KMS-11 (cell line): ENCODE measurements around the gene SYT2.

ENCODE experiments used
- H2AFZ ChIP-seq: fragments of 200-600 bp; sonication (generic); 2 replicates; pipeline ENCODE4 v1.6.1; 2016; ENCODE audit warnings: antibody characterized with exemption, mixed run types, low read depth
- H3K27ac ChIP-seq: fragments of 200-600 bp; sonication (generic); 2 replicates; pipeline ENCODE4 v1.6.1; 2016; ENCODE audit warnings: mild to moderate bottlenecking, mixed run types
- H3K27me3 ChIP-seq: fragments of 200-600 bp; sonication (generic); 2 replicates; pipeline ENCODE4 v1.6.1; 2017; ENCODE audit warnings: mild to moderate bottlenecking, low read depth, mixed run types, moderate library complexity; ENCODE audit not compliant: insufficient read depth
- H3K36me3 ChIP-seq: fragments of 200-600 bp; sonication (generic); 2 replicates; pipeline ENCODE4 v1.6.1; 2017; ENCODE audit warnings: mild to moderate bottlenecking, mixed run types; ENCODE audit not compliant: insufficient read depth
- H3K4me1 ChIP-seq: fragments of 200-600 bp; sonication (generic); 2 replicates; pipeline ENCODE4 v1.6.1; 2016; ENCODE audit warnings: mild to moderate bottlenecking, low read depth, mixed run types; ENCODE audit not compliant: poor library complexity, severe bottlenecking
- H3K4me2 ChIP-seq: fragments of 200-600 bp; sonication (generic); 2 replicates; pipeline ENCODE4 v1.7.0; 2016; ENCODE audit warnings: mild to moderate bottlenecking, mixed run types
- H3K4me3 ChIP-seq: fragments of 200-600 bp; sonication (generic); IDR thresholded peaks from 2 replicates; pipeline ENCODE4 v1.6.1; 2017; ENCODE audit warnings: low read depth, low read length, mixed read lengths; ENCODE audit not compliant: insufficient read depth
- H3K79me2 ChIP-seq: fragments of 200-600 bp; sonication (generic); 2 replicates; pipeline ENCODE4 v1.6.1; 2016; ENCODE audit warnings: low read depth, mixed run types; ENCODE audit not compliant: insufficient read depth
- H3K9ac ChIP-seq: fragments of 200-600 bp; sonication (generic); 2 replicates; pipeline ENCODE4 v1.6.1; 2016; ENCODE audit warnings: mild to moderate bottlenecking, mixed run types
- H4K20me1 ChIP-seq: fragments of 200-600 bp; sonication (generic); 2 replicates; pipeline ENCODE4 v1.6.1; 2016; ENCODE audit warnings: mild to moderate bottlenecking, mixed run types; ENCODE audit not compliant: insufficient read depth
- TF ChIP-seq, protein P1 (sequence below): fragments of 200-600 bp; sonication (generic); conservative IDR thresholded peaks from 2 replicates; pipeline ENCODE4 v1.6.1; 2017; ENCODE audit warnings: low read depth, mild to moderate bottlenecking, antibody characterized with exemption, low read length, moderate library complexity, mixed read lengths

Gene SYT2

GRCh38 chr1:202589190-202589930 is 120.9 kb downstream of the SYT2 start:
- Histone ChIP-seq H4K20me1 (no peaks in the 10 kb centered on the region), H2AFZ (no peak overlapping the region), H3K27me3 (no peaks in the 10 kb centered on the region), H3K4me3 (no peak overlapping the region), H3K36me3 (no peaks in the 10 kb centered on the region), H3K4me1 (no peaks in the 10 kb centered on the region), H3K79me2 (no peaks in the 10 kb centered on the region), H3K27ac (no peak overlapping the region), H3K9ac (no peak overlapping the region), H3K4me2 (no peak overlapping the region)
- TF ChIP-seq, protein P1, sequence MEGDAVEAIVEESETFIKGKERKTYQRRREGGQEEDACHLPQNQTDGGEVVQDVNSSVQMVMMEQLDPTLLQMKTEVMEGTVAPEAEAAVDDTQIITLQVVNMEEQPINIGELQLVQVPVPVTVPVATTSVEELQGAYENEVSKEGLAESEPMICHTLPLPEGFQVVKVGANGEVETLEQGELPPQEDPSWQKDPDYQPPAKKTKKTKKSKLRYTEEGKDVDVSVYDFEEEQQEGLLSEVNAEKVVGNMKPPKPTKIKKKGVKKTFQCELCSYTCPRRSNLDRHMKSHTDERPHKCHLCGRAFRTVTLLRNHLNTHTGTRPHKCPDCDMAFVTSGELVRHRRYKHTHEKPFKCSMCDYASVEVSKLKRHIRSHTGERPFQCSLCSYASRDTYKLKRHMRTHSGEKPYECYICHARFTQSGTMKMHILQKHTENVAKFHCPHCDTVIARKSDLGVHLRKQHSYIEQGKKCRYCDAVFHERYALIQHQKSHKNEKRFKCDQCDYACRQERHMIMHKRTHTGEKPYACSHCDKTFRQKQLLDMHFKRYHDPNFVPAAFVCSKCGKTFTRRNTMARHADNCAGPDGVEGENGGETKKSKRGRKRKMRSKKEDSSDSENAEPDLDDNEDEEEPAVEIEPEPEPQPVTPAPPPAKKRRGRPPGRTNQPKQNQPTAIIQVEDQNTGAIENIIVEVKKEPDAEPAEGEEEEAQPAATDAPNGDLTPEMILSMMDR, result no peak

- Histone ChIP-seq H3K27me3 (no peaks in the 10 kb centered on the region), H3K4me1 (no peaks in the 10 kb centered on the region), H3K27ac (no peak overlapping the region), H4K20me1 (no peaks in the 10 kb centered on the region), H3K79me2 (no peaks in the 10 kb centered on the region), H3K4me3 (no peak overlapping the region), H3K9ac (no peak overlapping the region), H3K4me2 (no peak overlapping the region), H3K36me3 (no peaks in the 10 kb centered on the region), H2AFZ (no peak overlapping the region)
- TF ChIP-seq, protein P1, result no peak
These were observed 121.6 kb downstream of the SYT2 start for GRCh38 chr1:202588503-202589189.

DNA sequence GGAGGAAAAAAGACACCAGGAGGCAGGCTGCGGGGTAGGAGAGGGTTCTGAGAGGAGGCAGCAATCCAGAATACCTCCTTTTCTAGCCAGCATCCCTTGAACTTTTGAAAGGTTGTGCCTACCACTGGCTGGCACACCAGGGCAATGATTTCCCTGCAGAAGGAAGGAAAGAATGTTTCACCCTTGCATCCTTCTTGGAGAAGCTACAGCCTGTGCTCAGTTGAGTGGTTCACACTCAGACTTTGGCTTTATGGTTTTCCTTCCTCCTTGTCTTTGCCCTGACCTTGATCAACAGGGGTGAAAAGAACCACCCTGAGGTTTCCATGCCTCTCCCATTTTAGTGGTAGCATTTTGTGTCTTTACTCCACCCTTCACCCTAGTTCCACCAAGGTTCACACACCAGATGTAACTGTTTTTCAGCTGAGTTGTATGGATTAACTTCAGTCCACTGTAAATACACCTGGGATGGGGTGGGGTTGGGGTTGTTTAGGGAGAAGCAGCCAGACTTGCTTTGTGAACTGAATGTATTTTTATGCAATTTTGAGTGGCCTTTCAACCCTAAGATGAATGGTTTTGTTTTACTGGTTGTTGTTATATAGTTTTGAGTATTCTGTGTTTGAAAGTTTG is 122.3 kb downstream of the SYT2 start:
- Histone ChIP-seq H3K4me3 (no peak overlapping the region), H3K27me3 (no peaks in the 10 kb centered on the region), H3K9ac (no peak overlapping the region), H3K27ac (no peak overlapping the region), H3K4me1 (no peaks in the 10 kb centered on the region), H3K4me2 (no peak overlapping the region), H3K79me2 (no peaks in the 10 kb centered on the region), H4K20me1 (no peaks in the 10 kb centered on the region), H3K36me3 (no peaks in the 10 kb centered on the region), H2AFZ (no peak overlapping the region)
- TF ChIP-seq, protein P1, result no peak

- no peak overlapping the region for H3K4me3 ChIP-seq
- TF ChIP-seq, protein P1, result no peak
- no peaks in the 10 kb centered on the region for H3K79me2 ChIP-seq
- no peaks in the 10 kb centered on the region for H3K36me3 ChIP-seq
- no peaks in the 10 kb centered on the region for H3K4me1 ChIP-seq
- H3K27me3 ChIP-seq, result no peaks in the 10 kb centered on the region
- H3K9ac ChIP-seq, result no peak overlapping the region
- H3K27ac ChIP-seq, result no peak overlapping the region
- H3K4me2 ChIP-seq, result no peak overlapping the region
- H2AFZ ChIP-seq, result no peak overlapping the region
- H4K20me1 ChIP-seq, result no peaks in the 10 kb centered on the region
These were observed 123.4 kb downstream of the SYT2 start for GRCh38 chr1:202586871-202587270.
